MCF 10A (cell line): ENCODE measurements around the gene KRTAP10-5. TPM values are rescaled to one million over a fixed set of nuclear protein-coding genes. Genes with fewer than 3 reads are reported as not detected.
"Not testable (repeated sequence)": the region's sequence is repeated elsewhere in the genome, so short reads cannot be mapped to it uniquely, and the experiment has no call there.

Experiments
- BruUV-seq: library from RNA; stranded (reverse); fragments of 400-500 nt; replicated peaks from 2 replicates; lab custom pipeline; 2021; lab: Mats Ljungman, UMichigan
- CTCF ChIA-PET: fragments of 300-600 bp; sonication (Branson Sonifier 250); formaldehyde crosslinking; extraction: SDS; loops from one replicate; lab custom pipeline; 2021; ENCODE audit warnings: antibody characterized with exemption, inconsistent platforms; lab: Yijun Ruan, JAX
- POLR2A ChIA-PET: fragments of 300-600, 350-650 bp; sonication (Branson Sonifier 250); formaldehyde crosslinking; extraction: SDS; loops from one replicate; lab custom pipeline; 2020; ENCODE audit warnings: antibody characterized with exemption, inconsistent platforms; lab: Yijun Ruan, JAX
- DNase-seq: peaks from one replicate; pipeline ENCODE4 v3.0.0-alpha.2; 2018; ENCODE audit not compliant: unreplicated experiment
- H3K27ac Mint-ChIP-seq: one replicate; pipeline ENCODE4 v1.8.0; 2022; ENCODE audit warnings: mild to moderate bottlenecking, low read depth, mixed read lengths; ENCODE audit not compliant: unreplicated experiment
- H3K27me3 Mint-ChIP-seq: one replicate; pipeline ENCODE4 v1.8.0; 2022; ENCODE audit warnings: mixed read lengths; ENCODE audit not compliant: insufficient read depth, unreplicated experiment
- H3K36me3 Mint-ChIP-seq: one replicate; pipeline ENCODE4 v1.8.0; 2022; ENCODE audit warnings: mild to moderate bottlenecking, moderate library complexity, mixed read lengths; ENCODE audit not compliant: insufficient read depth, unreplicated experiment
- H3K4me1 Mint-ChIP-seq: one replicate; pipeline ENCODE4 v1.8.0; 2022; ENCODE audit warnings: mixed read lengths; ENCODE audit not compliant: insufficient read depth, unreplicated experiment
- H3K4me3 Mint-ChIP-seq: one replicate; pipeline ENCODE4 v1.8.0; 2022; ENCODE audit warnings: mild to moderate bottlenecking, moderate library complexity, mixed read lengths; ENCODE audit not compliant: unreplicated experiment
- H3K9me3 Mint-ChIP-seq: one replicate; pipeline ENCODE4 v1.8.0; 2022; ENCODE audit warnings: mixed read lengths; ENCODE audit not compliant: unreplicated experiment
- intact Hi-C: fragments of 100-400 bp; cut with micrococcal nuclease; formaldehyde crosslinking; loops from 2 replicates; pipeline ENCODE4 v1.14.1; 2022
- total RNA-seq: library from RNA; stranded (reverse); gene quantifications from 2 replicates; pipeline ENCODE4 v1.2.3, GENCODE V29; 2022
- TF ChIP-seq, protein P1 (sequence below): fragments of 200-600 bp; IDR thresholded peaks from one replicate; pipeline ENCODE4 v1.8.0; 2022; ENCODE audit warnings: antibody characterized with exemption, mild to moderate bottlenecking; ENCODE audit not compliant: unreplicated experiment

KRTAP10-5 gene
- total RNA-seq, 1 experiment from 2014 or later: not detected

- Mint-ChIP-seq H3K9me3 (peaks cover 20% of the 10 kb centered on the region), H3K4me1 (peaks cover 7% of the 10 kb centered on the region), H3K27me3 (peaks cover 49% of the 10 kb centered on the region), H3K36me3 (no peaks in the 10 kb centered on the region), H3K27ac (peak overlapping the region; percentile 79), H3K4me3 (no peak overlapping the region)
- TF ChIP-seq, protein P1, sequence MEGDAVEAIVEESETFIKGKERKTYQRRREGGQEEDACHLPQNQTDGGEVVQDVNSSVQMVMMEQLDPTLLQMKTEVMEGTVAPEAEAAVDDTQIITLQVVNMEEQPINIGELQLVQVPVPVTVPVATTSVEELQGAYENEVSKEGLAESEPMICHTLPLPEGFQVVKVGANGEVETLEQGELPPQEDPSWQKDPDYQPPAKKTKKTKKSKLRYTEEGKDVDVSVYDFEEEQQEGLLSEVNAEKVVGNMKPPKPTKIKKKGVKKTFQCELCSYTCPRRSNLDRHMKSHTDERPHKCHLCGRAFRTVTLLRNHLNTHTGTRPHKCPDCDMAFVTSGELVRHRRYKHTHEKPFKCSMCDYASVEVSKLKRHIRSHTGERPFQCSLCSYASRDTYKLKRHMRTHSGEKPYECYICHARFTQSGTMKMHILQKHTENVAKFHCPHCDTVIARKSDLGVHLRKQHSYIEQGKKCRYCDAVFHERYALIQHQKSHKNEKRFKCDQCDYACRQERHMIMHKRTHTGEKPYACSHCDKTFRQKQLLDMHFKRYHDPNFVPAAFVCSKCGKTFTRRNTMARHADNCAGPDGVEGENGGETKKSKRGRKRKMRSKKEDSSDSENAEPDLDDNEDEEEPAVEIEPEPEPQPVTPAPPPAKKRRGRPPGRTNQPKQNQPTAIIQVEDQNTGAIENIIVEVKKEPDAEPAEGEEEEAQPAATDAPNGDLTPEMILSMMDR: no peak
- intact Hi-C loops: no loop called here
- ChIA-PET CTCF (interaction anchor here (0.6 to 1.1 kb wide), 2 partner anchors 65 to 851 kb away, joined by 4 read pairs; no protein-coding TSS in a partner anchor), POLR2A (no interaction called here)
- no peak for DNase-seq
- BruUV-seq: no TSS peak
Observed at GRCh38 chr21:44575307-44576024, 4.9 kb downstream of the KRTAP10-5 start.

- no peaks in the 10 kb centered on the region for H3K36me3 Mint-ChIP-seq
- peak overlapping the region; percentile 79 for H3K27ac Mint-ChIP-seq
- ChIA-PET POLR2A (no interaction called here), CTCF (interaction anchor here (0.6 to 1.1 kb wide), 4 partner anchors 57 to 852 kb away, joined by 3 to 4 read pairs (median 4); no protein-coding TSS in a partner anchor)
- peaks cover 7% of the 10 kb centered on the region for H3K4me1 Mint-ChIP-seq
- H3K27me3 Mint-ChIP-seq: peaks cover 48% of the 10 kb centered on the region
- no peak overlapping the region for H3K4me3 Mint-ChIP-seq
- intact Hi-C loops: no loop called here
- H3K9me3 Mint-ChIP-seq: peaks cover 25% of the 10 kb centered on the region
- BruUV-seq: no TSS peak
- TF ChIP-seq, protein P1: peak; percentile 17
- DNase-seq: peak; percentile 16
Observed at GRCh38 chr21:44574457-44575306, 5.7 kb downstream of the KRTAP10-5 start.

GRCh38 chr21:44573630-44574456, 6.6 kb downstream of the KRTAP10-5 start, which contains the start of gene KRTAP10-4:
TSS of gene KRTAP10-4 (plus strand) at chr21:44573729. CDS start at chr21:44573759, 30 bp downstream.
- peaks cover 25% of the 10 kb centered on the region for H3K9me3 Mint-ChIP-seq

GRCh38 chr21:44572959-44573583, 7.3 kb downstream of the KRTAP10-5 start:
- H3K4me3 Mint-ChIP-seq: no peak overlapping the region
- no peaks in the 10 kb centered on the region for H3K36me3 Mint-ChIP-seq
- no peak for DNase-seq
- TF ChIP-seq, protein P1: no peak
- CTCF ChIA-PET: interaction anchor here (0.6 kb wide), 1 partner anchor 28 kb away, joined by 4 read pairs; no protein-coding TSS in a partner anchor
- peaks cover 7% of the 10 kb centered on the region for H3K4me1 Mint-ChIP-seq
- no peak overlapping the region for H3K27ac Mint-ChIP-seq
- POLR2A ChIA-PET: no interaction called here
- H3K27me3 Mint-ChIP-seq: peaks cover 45% of the 10 kb centered on the region
- BruUV-seq: no TSS peak
- intact Hi-C loops: no loop called here
- peaks cover 25% of the 10 kb centered on the region for H3K9me3 Mint-ChIP-seq

More at GRCh38 chr21:44573630-44574456, 6.6 kb downstream of the KRTAP10-5 start, which contains the start of gene KRTAP10-4:
- H3K4me3 Mint-ChIP-seq, POLR2A ChIA-PET, intact Hi-C loops, H3K4me1 Mint-ChIP-seq, BruUV-seq, H3K36me3 Mint-ChIP-seq, DNase-seq: not testable (repeated sequence)
- peak within 1 kb of the TSS; percentile 79 for H3K27ac Mint-ChIP-seq
- CTCF ChIA-PET: interaction anchor here (0.6 to 0.7 kb wide), 2 partner anchors 56 to 136 kb away, joined by 3 read pairs; no protein-coding TSS in a partner anchor
- peaks cover 45% of the 10 kb centered on the region for H3K27me3 Mint-ChIP-seq
